Kasumi-1 (cell line): ENCODE results near the gene FBXL7.
A peak's percentile ranks its signal among the peaks of the same experiment; 100 is the strongest.

Source experiments
- DNase-seq, 2 experiments: peaks; one replicate each; lab custom pipeline; 2025; lab: John Stamatoyannopoulos, UW

The FBXL7 gene

GRCh38 chr5:15768936-15769335, 269.0 kb downstream of the FBXL7 start:
- no peak for DNase-seq

GRCh38 chr5:15772131-15772530, 272.2 kb downstream of the FBXL7 start:
- DNase-seq: no peak

GRCh38 chr5:15774632-15775031, 274.7 kb downstream of the FBXL7 start:
- DNase-seq: peak; percentile 6 to 7

GRCh38 chr5:15776346-15776745, 276.4 kb downstream of the FBXL7 start:
- DNase-seq: no peak

- no peak for DNase-seq
Observed at GRCh38 chr5:15783734-15784133, 283.8 kb downstream of the FBXL7 start.

GRCh38 chr5:15785531-15785981, 285.6 kb downstream of the FBXL7 start:
- DNase-seq: no peak

- no peak for DNase-seq
Observed at GRCh38 chr5:15786326-15786725, 286.3 kb downstream of the FBXL7 start.

- no peak for DNase-seq
Observed at GRCh38 chr5:15786884-15787283, 286.9 kb downstream of the FBXL7 start.

GRCh38 chr5:15787681-15788080, 287.7 kb downstream of the FBXL7 start:
- no peak for DNase-seq

GRCh38 chr5:15789642-15790041, 289.7 kb downstream of the FBXL7 start:
- DNase-seq: no peak

GRCh38 chr5:15790446-15791018, 290.6 kb downstream of the FBXL7 start:
- no peak for DNase-seq

GRCh38 chr5:15791274-15791673, 291.3 kb downstream of the FBXL7 start:
- DNase-seq: no peak

GRCh38 chr5:15791859-15792258, 291.9 kb downstream of the FBXL7 start:
- DNase-seq: no peak

GRCh38 chr5:15794052-15794985, 294.3 kb downstream of the FBXL7 start:
- peak in 1 of 2 experiments; percentile 35 for DNase-seq

GRCh38 chr5:15796096-15796495, 296.1 kb downstream of the FBXL7 start:
- no peak for DNase-seq

GRCh38 chr5:15796557-15796956, 296.6 kb downstream of the FBXL7 start:
- DNase-seq: no peak

GRCh38 chr5:15797116-15797515, 297.1 kb downstream of the FBXL7 start:
- no peak for DNase-seq

- no peak for DNase-seq
Observed at GRCh38 chr5:15798006-15798405, 298.0 kb downstream of the FBXL7 start.

- no peak for DNase-seq
Observed at GRCh38 chr5:15799014-15799413, 299.0 kb downstream of the FBXL7 start.

GRCh38 chr5:15799612-15800011, 299.6 kb downstream of the FBXL7 start:
- DNase-seq: no peak

- no peak for DNase-seq
Observed at GRCh38 chr5:15803280-15803679, 303.3 kb downstream of the FBXL7 start.

GRCh38 chr5:15806613-15807012, 306.6 kb downstream of the FBXL7 start:
- DNase-seq: no peak

- DNase-seq: no peak
Observed at GRCh38 chr5:15807248-15807647, 307.3 kb downstream of the FBXL7 start.
